Endometrium (tissue), 2 donors: ENCODE measurements around the gene OTUD4.
"Not testable (repeated sequence)": the region's sequence is repeated elsewhere in the genome, so short reads cannot be mapped to it uniquely, and the experiment has no call there.

Source experiments
- FAIRE-seq: peaks from 2 replicates; lab custom pipeline; 2012; peaks lifted over from hg19 to GRCh38; lab: Jason Lieb, UNC
- donor health status: control.
- donor health status: control.

The OTUD4 gene

GRCh38 chr4:145179281-145179860, 1.0 kb downstream of the OTUD4 start:
- FAIRE-seq: no peak

- no peak for FAIRE-seq
These were observed 1.6 kb downstream of the OTUD4 start for GRCh38 chr4:145178740-145179280.

GRCh38 chr4:145177906-145178538, 2.4 kb downstream of the OTUD4 start:
- no peak for FAIRE-seq

GRCh38 chr4:145177511-145177905, 2.9 kb downstream of the OTUD4 start:
- no peak for FAIRE-seq

GRCh38 chr4:145176641-145177432, 3.6 kb downstream of the OTUD4 start:
- no peak for FAIRE-seq

- no peak for FAIRE-seq
These were observed 8.5 kb downstream of the OTUD4 start for GRCh38 chr4:145171911-145172310.

- FAIRE-seq: no peak
These were observed 10.2 kb downstream of the OTUD4 start for GRCh38 chr4:145170223-145170622.

GRCh38 chr4:145168581-145169187, 11.7 kb downstream of the OTUD4 start:
- no peak for FAIRE-seq

GRCh38 chr4:145167887-145168286, 12.5 kb downstream of the OTUD4 start:
- no peak for FAIRE-seq

GRCh38 chr4:145161549-145161948, 18.8 kb downstream of the OTUD4 start:
- FAIRE-seq: no peak

- FAIRE-seq: no peak
These were observed 23.4 kb downstream of the OTUD4 start for GRCh38 chr4:145156986-145157385.

GRCh38 chr4:145155268-145155870, 25.0 kb downstream of the OTUD4 start:
- FAIRE-seq: no peak

GRCh38 chr4:145154573-145154972, 25.8 kb downstream of the OTUD4 start:
- no peak for FAIRE-seq

- FAIRE-seq: no peak
These were observed 26.5 kb downstream of the OTUD4 start for GRCh38 chr4:145153904-145154298.

GRCh38 chr4:145153181-145153903, 27.0 kb downstream of the OTUD4 start:
- no peak for FAIRE-seq

- FAIRE-seq: no peak
These were observed 31.4 kb downstream of the OTUD4 start for GRCh38 chr4:145148980-145149379.

GRCh38 chr4:145136219-145136618, 44.2 kb downstream of the OTUD4 start:
- FAIRE-seq: not testable (repeated sequence)

- FAIRE-seq: no peak
These were observed 47.8 kb downstream of the OTUD4 start for GRCh38 chr4:145132511-145133098.

- FAIRE-seq: no peak
These were observed 48.5 kb downstream of the OTUD4 start for GRCh38 chr4:145131848-145132247.

- no peak for FAIRE-seq
These were observed 49.5 kb downstream of the OTUD4 start for GRCh38 chr4:145130788-145131399.

- FAIRE-seq: no peak
These were observed 50.3 kb downstream of the OTUD4 start for GRCh38 chr4:145130130-145130529.
